NCI-H146 treated with DMSO at 0.1 percent for 48 hours (cell line): ENCODE results near the gene PLEK2.
A peak's percentile ranks its signal among the peaks of the same experiment; 100 is the strongest.
"Not testable (repeated sequence)": the region's sequence is repeated elsewhere in the genome, so short reads cannot be mapped to it uniquely, and the experiment has no call there.

Source experiments
- DNase-seq: peaks from one replicate; lab custom pipeline; 2025; ENCODE audit not compliant: unreplicated experiment; lab: John Stamatoyannopoulos, UW

PLEK2 gene

GRCh38 chr14:67411820-67412421, at the start of gene PLEK2:
TSS of gene PLEK2 (minus strand) at chr14:67412165. CDS start at chr14:67412059, 106 bp downstream.
- peak; percentile 27 for DNase-seq

- DNase-seq: no peak
Measured at GRCh38 chr14:67461341-67461985, 49.5 kb upstream of the PLEK2 start.

GRCh38 chr14:67459336-67459735, 47.4 kb upstream of the PLEK2 start:
- DNase-seq: no peak

- no peak for DNase-seq
Measured at GRCh38 chr14:67457782-67458181, 45.8 kb upstream of the PLEK2 start.

- DNase-seq: no peak
Measured at GRCh38 chr14:67456732-67457131, 44.8 kb upstream of the PLEK2 start.

GRCh38 chr14:67453575-67454300, 41.8 kb upstream of the PLEK2 start:
- no peak for DNase-seq

- not testable (repeated sequence) for DNase-seq
Measured at GRCh38 chr14:67451667-67452066, 39.7 kb upstream of the PLEK2 start.

- DNase-seq: no peak
Measured at GRCh38 chr14:67449096-67449495, 37.1 kb upstream of the PLEK2 start.

- DNase-seq: no peak
Measured at GRCh38 chr14:67447033-67447381, 35.0 kb upstream of the PLEK2 start.

- DNase-seq: no peak
Measured at GRCh38 chr14:67446371-67447032, 34.5 kb upstream of the PLEK2 start.

GRCh38 chr14:67444395-67444794, 32.4 kb upstream of the PLEK2 start:
- no peak for DNase-seq

GRCh38 chr14:67442139-67442906, 30.4 kb upstream of the PLEK2 start:
- DNase-seq: no peak

GRCh38 chr14:67441672-67442071, 29.7 kb upstream of the PLEK2 start:
- no peak for DNase-seq

GRCh38 chr14:67441256-67441655, 29.3 kb upstream of the PLEK2 start:
- no peak for DNase-seq

GRCh38 chr14:67440513-67440912, 28.5 kb upstream of the PLEK2 start:
- no peak for DNase-seq

GRCh38 chr14:67438969-67439368, 27.0 kb upstream of the PLEK2 start:
- DNase-seq: no peak

- DNase-seq: no peak
Measured at GRCh38 chr14:67436006-67436866, 24.3 kb upstream of the PLEK2 start.

GRCh38 chr14:67435603-67436002, 23.6 kb upstream of the PLEK2 start:
- DNase-seq: no peak

GRCh38 chr14:67432050-67432564, 20.1 kb upstream of the PLEK2 start:
- no peak for DNase-seq
